Measurements from ENCODE around the gene GREB1L.
"Not testable (repeated sequence)": the region's sequence is repeated elsewhere in the genome, so short reads cannot be mapped to it uniquely, and the experiment has no call there.

GREB1L gene

GRCh38 chr18:21309248-21309647 lies 67.2 kb downstream of the GREB1L start:
- no peaks in the 10 kb centered on the region for H3K79me2 ChIP-seq (ENCODE audit: low read length)
- no peaks in the 10 kb centered on the region for H3K9me3 ChIP-seq (replicated peaks; ENCODE audit: insufficient read depth, low read length)
- H3K4me3 ChIP-seq (ENCODE audit: low read length), result no peak overlapping the region
- H3F3A ChIP-seq (ENCODE audit: insufficient read depth, low read length), result no peaks in the 10 kb centered on the region
- DNase-seq, result no peak
- H3K4me1 ChIP-seq (ENCODE audit: low read length), result no peaks in the 10 kb centered on the region
- H3K9ac ChIP-seq (ENCODE audit: low read length), result no peak overlapping the region
- H3K4me2 ChIP-seq (ENCODE audit: low read depth, low read length), result no peak overlapping the region
- H3K27me3 ChIP-seq (replicated peaks; ENCODE audit: insufficient read depth, low read length), result no peaks in the 10 kb centered on the region
- H3K9me2 ChIP-seq (replicated peaks; ENCODE audit: insufficient read depth, low read length), result no peaks in the 10 kb centered on the region
- H4K20me1 ChIP-seq (ENCODE audit: insufficient read depth, low read length), result no peaks in the 10 kb centered on the region
- no peak overlapping the region for H2AFZ ChIP-seq (ENCODE audit: low read length)
- no peak for TF ChIP-seq EZH2phosphoT487 (IDR thresholded peaks at IDR 0.05; ENCODE audit: low read length)
- no peak for TF ChIP-seq CTCF (IDR thresholded peaks at IDR 0.05; ENCODE audit: low read length)
- no peak for TF ChIP-seq EZH2 (optimal IDR thresholded peaks at IDR 0.05; ENCODE audit: low read depth, low read length)
- no peaks in the 10 kb centered on the region for H3K36me3 ChIP-seq (replicated peaks; ENCODE audit: insufficient read depth, low read length)
- H3K27ac ChIP-seq (ENCODE audit: low read length), result no peak overlapping the region

GRCh38 chr18:21311980-21312379 lies 69.9 kb downstream of the GREB1L start:
- not testable (repeated sequence) for H3K9me2 ChIP-seq (replicated peaks; ENCODE audit: insufficient read depth, low read length); H3K9me3 ChIP-seq (replicated peaks; ENCODE audit: insufficient read depth, low read length); H3K4me3 ChIP-seq (ENCODE audit: low read length); H3K4me2 ChIP-seq (ENCODE audit: low read depth, low read length); DNase-seq; H3K79me2 ChIP-seq (ENCODE audit: low read length); H2AFZ ChIP-seq (ENCODE audit: low read length); H3K36me3 ChIP-seq (replicated peaks; ENCODE audit: insufficient read depth, low read length); H3K9ac ChIP-seq (ENCODE audit: low read length); H3F3A ChIP-seq (ENCODE audit: insufficient read depth, low read length); H4K20me1 ChIP-seq (ENCODE audit: insufficient read depth, low read length); H3K4me1 ChIP-seq (ENCODE audit: low read length); H3K27ac ChIP-seq (ENCODE audit: low read length); H3K27me3 ChIP-seq (replicated peaks; ENCODE audit: insufficient read depth, low read length)

- no peak for DNase-seq
- TF ChIP-seq CTCF (IDR thresholded peaks at IDR 0.05; ENCODE audit: low read length) (no peak), EZH2phosphoT487 (IDR thresholded peaks at IDR 0.05; ENCODE audit: low read length) (no peak), EZH2 (optimal IDR thresholded peaks at IDR 0.05; ENCODE audit: low read depth, low read length) (no peak)
- no peaks in the 10 kb centered on the region for H3K9me2 ChIP-seq (replicated peaks; ENCODE audit: insufficient read depth, low read length)
These were observed 71.5 kb downstream of the GREB1L start for GRCh38 chr18:21313576-21313975.

GRCh38 chr18:21314724-21315123 lies 72.7 kb downstream of the GREB1L start:
- no peaks in the 10 kb centered on the region for H4K20me1 ChIP-seq (ENCODE audit: insufficient read depth, low read length)
- H3K27me3 ChIP-seq (replicated peaks; ENCODE audit: insufficient read depth, low read length), result no peaks in the 10 kb centered on the region
- no peak overlapping the region for H2AFZ ChIP-seq (ENCODE audit: low read length)
- no peaks in the 10 kb centered on the region for H3K9me2 ChIP-seq (replicated peaks; ENCODE audit: insufficient read depth, low read length)
- no peak for DNase-seq
- no peak overlapping the region for H3K4me3 ChIP-seq (ENCODE audit: low read length)
- H3K79me2 ChIP-seq (ENCODE audit: low read length), result no peaks in the 10 kb centered on the region
- H3K27ac ChIP-seq (ENCODE audit: low read length), result no peak overlapping the region
- no peak overlapping the region for H3K4me2 ChIP-seq (ENCODE audit: low read depth, low read length)
- H3F3A ChIP-seq (ENCODE audit: insufficient read depth, low read length), result no peaks in the 10 kb centered on the region
- TF ChIP-seq EZH2 (optimal IDR thresholded peaks at IDR 0.05; ENCODE audit: low read depth, low read length), result no peak
- no peak for TF ChIP-seq EZH2phosphoT487 (IDR thresholded peaks at IDR 0.05; ENCODE audit: low read length)
- no peak for TF ChIP-seq CTCF (IDR thresholded peaks at IDR 0.05; ENCODE audit: low read length)
- no peaks in the 10 kb centered on the region for H3K9me3 ChIP-seq (replicated peaks; ENCODE audit: insufficient read depth, low read length)
- H3K4me1 ChIP-seq (ENCODE audit: low read length), result no peaks in the 10 kb centered on the region
- no peak overlapping the region for H3K9ac ChIP-seq (ENCODE audit: low read length)
- no peaks in the 10 kb centered on the region for H3K36me3 ChIP-seq (replicated peaks; ENCODE audit: insufficient read depth, low read length)

More at GRCh38 chr18:21313576-21313975, 71.5 kb downstream of the GREB1L start:
- Histone ChIP-seq H3K36me3 (replicated peaks; ENCODE audit: insufficient read depth, low read length) (no peaks in the 10 kb centered on the region), H3K9me3 (replicated peaks; ENCODE audit: insufficient read depth, low read length) (no peaks in the 10 kb centered on the region), H3K79me2 (ENCODE audit: low read length) (no peaks in the 10 kb centered on the region), H3K4me3 (ENCODE audit: low read length) (no peak overlapping the region), H3K4me1 (ENCODE audit: low read length) (no peaks in the 10 kb centered on the region), H3K27me3 (replicated peaks; ENCODE audit: insufficient read depth, low read length) (no peaks in the 10 kb centered on the region), H2AFZ (ENCODE audit: low read length) (no peak overlapping the region), H3K27ac (ENCODE audit: low read length) (no peak overlapping the region), H4K20me1 (ENCODE audit: insufficient read depth, low read length) (no peaks in the 10 kb centered on the region), H3F3A (ENCODE audit: insufficient read depth, low read length) (no peaks in the 10 kb centered on the region), H3K9ac (ENCODE audit: low read length) (no peak overlapping the region), H3K4me2 (ENCODE audit: low read depth, low read length) (no peak overlapping the region)

- H3K9me3 ChIP-seq (replicated peaks; ENCODE audit: insufficient read depth, low read length); H4K20me1 ChIP-seq (ENCODE audit: insufficient read depth, low read length); H3K27ac ChIP-seq (ENCODE audit: low read length); H3K9ac ChIP-seq (ENCODE audit: low read length); H2AFZ ChIP-seq (ENCODE audit: low read length); H3F3A ChIP-seq (ENCODE audit: insufficient read depth, low read length); H3K4me3 ChIP-seq (ENCODE audit: low read length); H3K4me1 ChIP-seq (ENCODE audit: low read length); H3K27me3 ChIP-seq (replicated peaks; ENCODE audit: insufficient read depth, low read length); H3K4me2 ChIP-seq (ENCODE audit: low read depth, low read length); H3K36me3 ChIP-seq (replicated peaks; ENCODE audit: insufficient read depth, low read length); DNase-seq; H3K79me2 ChIP-seq (ENCODE audit: low read length); H3K9me2 ChIP-seq (replicated peaks; ENCODE audit: insufficient read depth, low read length): not testable (repeated sequence)
These were observed 73.1 kb downstream of the GREB1L start for GRCh38 chr18:21315126-21315525.
